ENCODE results near the gene PIGH.

- no peak for TF ChIP-seq CTCF (IDR thresholded peaks at IDR 0.05)
- no peak for TF ChIP-seq EZH2 (IDR thresholded peaks at IDR 0.05)
Measured at GRCh38 chr14:67572608-67573007, 27.5 kb downstream of the PIGH start.

Measured in neural progenitor cell (in vitro differentiated cells).